ENCODE data around the gene ATP5PO. TPM values are rescaled to one million over a fixed set of nuclear protein-coding genes. Genes with fewer than 3 reads are reported as not detected.

The ATP5PO gene
- total RNA-seq, 1 experiment from 2014 or later: 386 TPM

GRCh38 chr21:33866826-33867225 is 48.8 kb downstream of the ATP5PO start:
- Histone ChIP-seq H3K79me2 (ENCODE audit: low read length) (no peaks in the 10 kb centered on the region), H3K27ac (ENCODE audit: low read length) (no peak overlapping the region), H3K4me3 (ENCODE audit: low read length) (no peak overlapping the region), H3K27me3 (ENCODE audit: low read length) (no peaks in the 10 kb centered on the region), H3K9ac (ENCODE audit: low read length) (no peak overlapping the region), H3K9me2 (replicated peaks; ENCODE audit: low read length) (no peaks in the 10 kb centered on the region), H3K9me3 (ENCODE audit: low read length) (no peaks in the 10 kb centered on the region), H3K4me1 (ENCODE audit: insufficient read depth, low read length) (no peaks in the 10 kb centered on the region), H3F3A (ENCODE audit: low read length, unreplicated experiment) (no peaks in the 10 kb centered on the region), H2AFZ (ENCODE audit: low read length) (no peak overlapping the region), H4K20me1 (ENCODE audit: low read length) (no peaks in the 10 kb centered on the region), H3K4me2 (ENCODE audit: low read length) (no peak overlapping the region), H3K36me3 (ENCODE audit: low read depth, low read length) (no peaks in the 10 kb centered on the region)
- CTCF ChIA-PET: no interaction called here
- TF ChIP-seq EZH2phosphoT487 (IDR thresholded peaks at IDR 0.05; ENCODE audit: borderline replicate concordance, low read length) (no peak), EZH2 (IDR thresholded peaks at IDR 0.05; ENCODE audit: low read length, unreplicated experiment) (no peak)
- TF ChIP-seq, protein P1, sequence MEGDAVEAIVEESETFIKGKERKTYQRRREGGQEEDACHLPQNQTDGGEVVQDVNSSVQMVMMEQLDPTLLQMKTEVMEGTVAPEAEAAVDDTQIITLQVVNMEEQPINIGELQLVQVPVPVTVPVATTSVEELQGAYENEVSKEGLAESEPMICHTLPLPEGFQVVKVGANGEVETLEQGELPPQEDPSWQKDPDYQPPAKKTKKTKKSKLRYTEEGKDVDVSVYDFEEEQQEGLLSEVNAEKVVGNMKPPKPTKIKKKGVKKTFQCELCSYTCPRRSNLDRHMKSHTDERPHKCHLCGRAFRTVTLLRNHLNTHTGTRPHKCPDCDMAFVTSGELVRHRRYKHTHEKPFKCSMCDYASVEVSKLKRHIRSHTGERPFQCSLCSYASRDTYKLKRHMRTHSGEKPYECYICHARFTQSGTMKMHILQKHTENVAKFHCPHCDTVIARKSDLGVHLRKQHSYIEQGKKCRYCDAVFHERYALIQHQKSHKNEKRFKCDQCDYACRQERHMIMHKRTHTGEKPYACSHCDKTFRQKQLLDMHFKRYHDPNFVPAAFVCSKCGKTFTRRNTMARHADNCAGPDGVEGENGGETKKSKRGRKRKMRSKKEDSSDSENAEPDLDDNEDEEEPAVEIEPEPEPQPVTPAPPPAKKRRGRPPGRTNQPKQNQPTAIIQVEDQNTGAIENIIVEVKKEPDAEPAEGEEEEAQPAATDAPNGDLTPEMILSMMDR (conservative IDR thresholded peaks at IDR 0.05; ENCODE audit: low read depth, low read length): no peak
- intact Hi-C loops (cut with micrococcal nuclease): no loop called here
- ATAC-seq: no peak
- BruUV-seq (replicated peaks): no TSS peak
- no peak for DNase-seq
- POLR2A ChIA-PET (ENCODE audit: unreplicated experiment): no interaction called here

DNA sequence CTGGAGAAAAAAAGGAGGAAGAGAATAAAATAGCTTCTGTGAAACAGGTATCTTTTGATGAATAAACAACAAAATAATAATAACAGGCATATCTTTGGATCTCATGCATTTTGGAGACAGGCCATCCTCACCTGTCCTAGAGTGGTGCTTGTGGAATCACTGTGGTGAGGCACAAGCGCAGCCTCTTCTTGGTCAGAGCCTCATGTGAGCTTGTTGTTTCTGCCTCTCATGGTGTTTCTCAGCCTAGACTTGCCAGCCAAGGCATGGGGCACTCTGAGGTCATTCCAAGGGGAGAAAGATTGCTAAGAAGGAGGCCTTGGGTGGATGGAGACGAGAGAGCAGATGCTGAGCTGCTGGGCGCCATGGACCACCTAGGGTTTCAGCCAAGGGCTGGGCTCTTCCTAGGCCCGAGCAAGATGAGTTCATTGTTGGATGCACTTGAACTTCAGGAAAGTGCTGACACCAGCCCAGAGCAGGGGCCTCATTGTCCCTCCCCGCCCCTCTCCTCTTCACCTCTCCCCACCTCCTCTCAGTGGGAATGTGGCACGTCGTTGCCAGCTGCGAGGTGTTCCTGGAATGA is 49.5 kb downstream of the ATP5PO start:
- no peaks in the 10 kb centered on the region for H3F3A ChIP-seq (ENCODE audit: low read length, unreplicated experiment)
- no peaks in the 10 kb centered on the region for H3K27me3 ChIP-seq (ENCODE audit: low read length)
- H3K9me2 ChIP-seq (replicated peaks; ENCODE audit: low read length): no peaks in the 10 kb centered on the region
- DNase-seq: no peak
- ATAC-seq: no peak
- H3K4me2 ChIP-seq (ENCODE audit: low read length): no peak overlapping the region
- ChIA-PET CTCF (interaction anchor here (0.6 kb wide), 1 partner anchor 29 kb away, joined by 5 read pairs; no protein-coding TSS in a partner anchor), POLR2A (ENCODE audit: unreplicated experiment) (interaction anchor here (0.6 kb wide), 1 partner anchor 134 kb away, joined by 6 read pairs; no protein-coding TSS in a partner anchor)
- H3K79me2 ChIP-seq (ENCODE audit: low read length): no peaks in the 10 kb centered on the region
- H3K9me3 ChIP-seq (ENCODE audit: low read length): no peaks in the 10 kb centered on the region
- TF ChIP-seq, protein P1 (conservative IDR thresholded peaks at IDR 0.05; ENCODE audit: low read depth, low read length): no peak
- TF ChIP-seq EZH2phosphoT487 (IDR thresholded peaks at IDR 0.05; ENCODE audit: borderline replicate concordance, low read length) (no peak), EZH2 (IDR thresholded peaks at IDR 0.05; ENCODE audit: low read length, unreplicated experiment) (no peak)
- H3K4me3 ChIP-seq (ENCODE audit: low read length): no peak overlapping the region
- H3K27ac ChIP-seq (ENCODE audit: low read length): no peak overlapping the region
- H4K20me1 ChIP-seq (ENCODE audit: low read length): no peaks in the 10 kb centered on the region
- no peak overlapping the region for H3K9ac ChIP-seq (ENCODE audit: low read length)
- intact Hi-C loops (cut with micrococcal nuclease): no loop called here
- H2AFZ ChIP-seq (ENCODE audit: low read length): no peak overlapping the region
- H3K36me3 ChIP-seq (ENCODE audit: low read depth, low read length): no peaks in the 10 kb centered on the region
- H3K4me1 ChIP-seq (ENCODE audit: insufficient read depth, low read length): no peaks in the 10 kb centered on the region
- no TSS peak for BruUV-seq (replicated peaks)

- ChIA-PET CTCF (interaction anchor here (0.6 kb wide), 1 partner anchor 30 kb away, joined by 5 read pairs; no protein-coding TSS in a partner anchor), POLR2A (ENCODE audit: unreplicated experiment) (no interaction called here)
These were observed 50.4 kb downstream of the ATP5PO start for GRCh38 chr21:33865176-33865575.

More at GRCh38 chr21:33865176-33865575, 50.4 kb downstream of the ATP5PO start:
- intact Hi-C loops (cut with micrococcal nuclease): no loop called here
- Histone ChIP-seq H3K4me3 (ENCODE audit: low read length) (no peak overlapping the region), H3K4me1 (ENCODE audit: insufficient read depth, low read length) (no peaks in the 10 kb centered on the region), H3F3A (ENCODE audit: low read length, unreplicated experiment) (no peaks in the 10 kb centered on the region), H3K9me2 (replicated peaks; ENCODE audit: low read length) (no peaks in the 10 kb centered on the region), H4K20me1 (ENCODE audit: low read length) (no peaks in the 10 kb centered on the region), H3K9ac (ENCODE audit: low read length) (no peak overlapping the region), H2AFZ (ENCODE audit: low read length) (no peak overlapping the region), H3K27me3 (ENCODE audit: low read length) (no peaks in the 10 kb centered on the region), H3K9me3 (ENCODE audit: low read length) (no peaks in the 10 kb centered on the region), H3K79me2 (ENCODE audit: low read length) (no peaks in the 10 kb centered on the region), H3K27ac (ENCODE audit: low read length) (no peak overlapping the region), H3K4me2 (ENCODE audit: low read length) (no peak overlapping the region), H3K36me3 (ENCODE audit: low read depth, low read length) (no peaks in the 10 kb centered on the region)
- DNase-seq (no peak), ATAC-seq (no peak)
- no peak for TF ChIP-seq EZH2phosphoT487 (IDR thresholded peaks at IDR 0.05; ENCODE audit: borderline replicate concordance, low read length)
- TF ChIP-seq EZH2 (IDR thresholded peaks at IDR 0.05; ENCODE audit: low read length, unreplicated experiment): no peak
- TF ChIP-seq, protein P1 (conservative IDR thresholded peaks at IDR 0.05; ENCODE audit: low read depth, low read length): no peak
- no TSS peak for BruUV-seq (replicated peaks)
